NCI-H345 treated with DMSO at 0.1 percent for 48 hours (cell line): ENCODE measurements around the gene ZC3H10.
"Not testable (repeated sequence)": the region's sequence is repeated elsewhere in the genome, so short reads cannot be mapped to it uniquely, and the experiment has no call there.

ENCODE experiments used
- DNase-seq: peaks from one replicate; lab custom pipeline; 2025; ENCODE audit not compliant: unreplicated experiment; lab: John Stamatoyannopoulos, UW

Gene ZC3H10

DNA sequence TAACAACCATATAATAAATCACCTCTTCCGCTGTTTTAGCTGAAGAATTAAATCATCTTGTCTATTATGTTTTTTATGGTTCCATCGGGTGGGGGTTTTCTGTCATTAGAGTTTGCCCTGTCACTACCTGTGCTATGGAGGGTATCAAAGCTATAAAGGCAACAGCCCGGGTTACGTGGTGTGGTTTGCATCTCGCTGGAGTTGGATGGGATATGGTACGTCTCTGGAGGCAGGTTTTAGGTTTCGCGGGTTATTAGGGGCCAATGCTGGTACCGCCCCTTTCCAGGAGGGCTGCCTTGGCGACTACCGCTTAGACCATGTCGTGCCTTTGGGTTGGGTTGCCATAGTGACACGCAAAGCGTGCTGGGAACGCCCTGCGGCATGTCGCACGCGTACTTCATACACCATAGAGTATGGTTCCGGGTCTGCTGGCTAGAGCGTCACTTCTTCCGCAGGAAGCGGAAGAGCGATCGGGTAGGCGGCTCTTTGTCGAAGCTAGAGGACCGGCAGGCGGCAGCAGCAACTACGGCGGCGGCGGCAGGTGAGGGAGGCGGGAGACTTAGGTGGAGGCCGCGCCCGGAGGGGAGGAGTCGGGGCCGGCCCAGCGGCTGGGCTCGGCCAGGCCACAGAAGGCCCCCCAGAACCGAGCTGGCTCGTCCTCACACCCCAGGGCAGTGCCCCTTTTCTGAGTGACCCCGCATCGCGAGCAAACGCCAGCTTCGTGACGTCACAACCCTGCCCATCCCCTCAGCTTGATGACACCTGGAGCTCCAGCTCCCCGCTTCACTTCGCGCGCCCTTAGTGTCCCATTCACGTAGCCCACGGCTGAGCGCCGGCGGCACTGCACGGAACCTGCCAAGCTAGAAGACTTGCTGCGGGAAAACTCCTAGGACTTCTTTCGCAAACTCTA is at the start of gene ZC3H10:
TSS of gene ZC3H10 (plus strand) at position 489 of the 910 bp plus-strand sequence. CDS start 2,297 bp downstream, outside the sequence.
- peak; percentile 98 for DNase-seq

- DNase-seq = no peak
Observed at GRCh38 chr12:56071648-56072047, 46.4 kb upstream of the ZC3H10 start.

GRCh38 chr12:56074396-56074795 is 43.7 kb upstream of the ZC3H10 start:
- no peak for DNase-seq

- not testable (repeated sequence) for DNase-seq
Observed at GRCh38 chr12:56077966-56078365, 40.1 kb upstream of the ZC3H10 start.

DNA sequence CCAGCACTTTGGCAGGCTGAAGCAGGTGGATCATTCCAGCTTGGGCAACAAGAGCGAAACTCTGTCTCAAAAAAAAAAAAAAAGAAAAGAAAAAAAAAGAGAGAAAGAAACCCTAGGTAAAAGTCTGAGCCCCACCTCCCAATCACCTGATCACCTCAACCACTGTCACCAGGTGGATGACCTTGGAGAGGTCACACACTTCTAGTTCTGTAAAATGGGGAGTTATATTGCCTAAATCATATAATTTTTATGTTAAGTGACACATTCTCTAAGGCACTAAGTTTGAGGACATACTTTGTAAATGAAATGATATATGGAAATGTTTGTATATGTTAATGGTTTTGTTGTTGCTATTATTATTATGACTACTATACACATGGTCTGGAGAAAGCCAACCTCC is 39.6 kb upstream of the ZC3H10 start:
- no peak for DNase-seq

- DNase-seq = peak; percentile 27
Observed at GRCh38 chr12:56078931-56079722, 38.9 kb upstream of the ZC3H10 start.

GRCh38 chr12:56079723-56080555 is 38.1 kb upstream of the ZC3H10 start, which contains the start of gene ERBB3:
TSS of gene ERBB3 (plus strand) at chr12:56080165. CDS start at chr12:56080301, 136 bp downstream.
- DNase-seq = peak; percentile 30

DNA sequence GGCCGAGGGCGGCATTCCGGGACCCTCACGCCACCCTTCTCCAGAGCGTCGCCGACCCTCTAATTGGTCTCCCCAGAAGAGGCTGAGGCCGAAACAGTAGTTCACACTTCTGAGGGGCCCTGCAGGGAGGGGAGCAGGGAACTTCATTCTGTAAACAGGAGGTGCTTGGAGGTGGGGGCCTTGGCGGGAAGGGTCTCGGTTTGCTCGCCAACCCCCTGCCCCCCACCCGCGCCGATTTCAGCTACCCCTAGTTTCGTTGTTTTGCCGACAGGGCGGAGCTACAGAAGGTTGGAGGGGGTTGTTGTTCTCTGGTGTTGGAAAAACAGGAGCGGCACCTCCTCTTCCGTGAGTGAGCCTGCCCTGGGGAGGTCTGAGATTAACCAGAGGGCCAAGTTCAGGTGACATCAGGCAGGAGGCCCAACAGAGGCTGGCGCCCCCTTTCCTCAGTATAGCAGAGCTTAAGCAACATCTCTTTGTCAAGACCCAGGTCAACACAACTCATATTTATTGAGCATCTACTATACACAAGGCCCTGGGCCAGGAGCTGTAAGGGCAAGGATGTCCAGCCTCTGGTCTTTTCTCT is 37.4 kb upstream of the ZC3H10 start:
- DNase-seq = no peak

DNA sequence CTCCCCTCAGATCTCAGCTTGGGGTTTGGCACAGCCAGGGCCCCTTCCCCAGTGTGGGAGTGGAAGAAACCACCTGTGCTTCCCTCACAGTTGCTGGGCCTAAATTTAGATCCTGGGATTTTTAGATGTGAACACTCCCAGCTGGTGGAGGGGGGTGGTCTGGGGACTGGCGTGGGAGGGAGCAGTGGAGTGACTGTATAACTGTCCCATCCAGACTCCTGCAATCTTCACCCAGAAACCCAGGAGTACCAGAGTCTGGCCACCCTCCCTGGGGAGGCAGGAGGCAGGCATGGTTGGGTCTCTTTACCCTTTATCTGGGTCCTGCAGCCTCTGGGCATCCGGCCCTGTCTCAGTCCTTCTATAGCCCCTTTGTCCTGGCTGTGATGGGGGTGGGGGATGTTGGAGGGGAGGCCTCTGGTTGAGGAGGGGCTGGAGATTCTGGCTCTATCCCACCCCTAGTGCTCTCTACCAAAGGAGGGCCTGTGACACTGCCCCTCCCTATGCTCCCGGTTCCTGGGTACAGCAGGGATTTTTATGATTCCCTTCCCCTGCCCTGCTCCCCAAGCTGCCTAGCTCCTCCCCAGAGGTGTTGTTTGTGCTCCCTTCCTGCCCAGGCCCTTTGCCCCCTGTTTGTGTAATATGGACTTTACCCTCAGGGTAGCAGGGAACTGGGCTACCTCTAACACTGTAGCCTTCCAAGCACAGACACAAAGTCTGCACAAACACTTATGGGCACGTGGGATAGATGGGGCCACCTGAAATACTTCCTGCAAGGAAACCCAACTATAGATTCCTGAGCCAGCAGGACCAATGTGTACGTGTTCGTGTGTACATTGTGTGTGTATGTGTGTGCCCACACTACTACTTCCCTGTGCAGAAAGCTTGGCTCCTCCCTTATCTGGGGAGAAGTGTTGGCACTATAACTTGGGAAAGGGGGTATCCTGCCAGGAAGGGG is 36.4 kb upstream of the ZC3H10 start:
- DNase-seq = no peak

DNA sequence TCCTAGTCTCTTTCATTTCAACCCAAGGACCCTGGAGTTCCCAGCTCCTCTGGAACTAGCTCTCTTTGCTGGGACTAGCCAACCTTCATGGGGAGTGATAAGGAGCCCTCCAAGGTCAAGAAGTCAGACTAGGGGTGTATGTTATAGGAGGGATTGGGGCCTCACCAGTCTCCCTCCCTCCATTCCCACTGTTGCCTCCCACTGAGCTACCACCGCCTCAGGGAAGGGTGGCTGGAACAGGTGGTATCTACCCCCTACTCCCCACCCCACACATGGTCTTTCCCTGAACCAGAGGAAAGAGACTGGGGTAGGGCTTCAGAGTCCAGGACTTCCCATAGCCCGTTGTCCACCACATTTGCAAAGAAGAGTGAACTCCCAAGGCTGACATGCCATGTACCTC is 35.7 kb upstream of the ZC3H10 start:
- no peak for DNase-seq

DNA sequence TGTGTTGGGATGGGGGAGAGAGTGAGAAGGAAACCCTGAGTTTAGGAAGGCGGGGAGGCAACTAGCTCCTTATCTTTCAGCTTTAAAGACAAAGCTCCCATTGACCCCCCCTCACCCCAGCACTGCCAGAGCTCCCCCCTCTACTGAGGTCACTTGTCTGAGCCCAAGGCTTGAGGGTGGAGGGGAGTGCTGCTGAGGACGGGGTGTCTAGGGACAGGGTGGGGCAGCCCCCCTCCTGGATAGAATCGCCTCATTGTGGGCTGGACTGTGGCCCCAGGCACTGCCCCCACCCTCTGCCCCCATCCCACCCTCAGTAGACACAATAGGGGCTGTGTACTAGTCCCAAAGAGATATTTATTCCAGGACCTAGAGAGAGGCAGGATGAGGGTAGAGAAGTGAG is 35.1 kb upstream of the ZC3H10 start:
- no peak for DNase-seq

- no peak for DNase-seq
Observed at GRCh38 chr12:56084958-56085543, 33.0 kb upstream of the ZC3H10 start.

GRCh38 chr12:56086096-56086495 is 32.0 kb upstream of the ZC3H10 start:
- DNase-seq = no peak

DNA sequence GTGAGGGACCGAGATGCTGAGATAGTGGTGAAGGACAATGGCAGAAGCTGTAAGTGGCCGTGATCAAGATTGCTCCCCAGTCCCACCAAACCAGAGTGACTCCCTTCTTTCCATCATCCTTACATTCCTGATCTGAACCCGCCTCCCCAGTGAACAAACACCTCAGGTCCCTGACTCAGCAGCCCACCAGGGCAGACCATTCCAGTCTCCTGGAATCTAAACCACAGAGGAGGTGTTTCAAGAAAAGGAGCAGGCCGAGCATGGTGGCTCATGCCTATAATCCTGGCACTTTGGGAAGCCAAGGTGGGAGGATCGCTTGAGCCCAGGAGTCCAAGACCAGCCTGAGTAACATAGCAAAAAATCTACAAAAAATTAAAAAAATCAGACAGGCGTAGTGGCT is 31.5 kb upstream of the ZC3H10 start:
- DNase-seq = no peak

DNA sequence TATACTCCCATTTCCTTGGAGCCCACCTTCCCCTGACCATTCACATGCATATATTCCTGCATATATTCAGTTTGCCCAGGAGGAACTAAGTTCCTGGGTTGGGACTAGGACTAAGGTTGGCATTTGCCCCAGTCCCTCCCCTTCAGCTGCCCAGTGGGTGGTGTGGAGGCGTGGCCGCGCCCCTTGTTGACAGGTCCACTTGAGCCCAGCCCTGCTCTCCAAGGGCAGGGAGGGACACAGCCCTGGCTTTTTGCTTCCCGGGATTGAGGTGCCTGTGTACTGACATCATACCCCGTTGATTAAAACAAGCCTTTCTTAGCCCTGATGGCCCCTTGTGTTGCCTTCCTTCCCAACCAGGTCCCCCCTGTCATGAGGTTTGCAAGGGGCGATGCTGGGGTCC is 30.8 kb upstream of the ZC3H10 start:
- no peak for DNase-seq

DNA sequence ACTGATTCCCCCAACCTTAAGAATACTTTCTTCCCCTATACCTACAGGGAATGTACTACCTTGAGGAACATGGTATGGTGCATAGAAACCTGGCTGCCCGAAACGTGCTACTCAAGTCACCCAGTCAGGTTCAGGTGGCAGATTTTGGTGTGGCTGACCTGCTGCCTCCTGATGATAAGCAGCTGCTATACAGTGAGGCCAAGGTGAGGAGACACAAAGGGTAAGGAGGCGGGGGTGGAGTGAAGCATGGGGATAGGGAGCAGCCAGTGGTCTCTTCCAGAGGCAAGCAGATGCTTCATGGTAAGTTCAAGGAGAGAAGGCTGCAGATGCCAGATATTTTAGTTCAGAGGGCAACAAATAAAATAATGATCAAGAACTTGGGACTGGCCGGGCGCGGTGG is 20.3 kb upstream of the ZC3H10 start:
- no peak for DNase-seq

DNA sequence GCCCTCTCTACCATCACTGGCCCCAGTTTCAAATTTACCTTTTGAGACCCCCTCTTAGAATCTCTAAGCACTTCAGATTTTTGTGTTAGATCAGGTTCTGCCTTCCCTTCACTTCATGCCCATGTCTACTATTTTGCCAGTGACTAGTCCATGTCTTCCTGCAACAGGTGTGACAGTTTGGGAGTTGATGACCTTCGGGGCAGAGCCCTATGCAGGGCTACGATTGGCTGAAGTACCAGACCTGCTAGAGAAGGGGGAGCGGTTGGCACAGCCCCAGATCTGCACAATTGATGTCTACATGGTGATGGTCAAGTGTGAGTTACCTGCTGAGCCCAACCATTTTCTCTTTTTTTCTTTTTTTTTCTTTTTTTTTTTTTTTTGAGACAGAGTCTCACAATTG is 19.5 kb upstream of the ZC3H10 start:
- peak; percentile 19 for DNase-seq

GRCh38 chr12:56099787-56100186 is 18.3 kb upstream of the ZC3H10 start:
- no peak for DNase-seq

DNA sequence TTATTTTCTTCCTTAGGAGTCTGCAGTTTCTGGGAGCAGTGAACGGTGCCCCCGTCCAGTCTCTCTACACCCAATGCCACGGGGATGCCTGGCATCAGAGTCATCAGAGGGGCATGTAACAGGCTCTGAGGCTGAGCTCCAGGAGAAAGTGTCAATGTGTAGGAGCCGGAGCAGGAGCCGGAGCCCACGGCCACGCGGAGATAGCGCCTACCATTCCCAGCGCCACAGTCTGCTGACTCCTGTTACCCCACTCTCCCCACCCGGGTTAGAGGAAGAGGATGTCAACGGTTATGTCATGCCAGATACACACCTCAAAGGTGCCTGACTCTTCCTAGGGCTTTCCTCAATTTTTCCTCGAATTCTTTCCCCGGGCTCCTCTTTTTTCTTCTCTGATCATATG is 17.0 kb upstream of the ZC3H10 start:
- DNase-seq = no peak
